ENCODE data around the gene CYP46A1.

CYP46A1 gene

DNA sequence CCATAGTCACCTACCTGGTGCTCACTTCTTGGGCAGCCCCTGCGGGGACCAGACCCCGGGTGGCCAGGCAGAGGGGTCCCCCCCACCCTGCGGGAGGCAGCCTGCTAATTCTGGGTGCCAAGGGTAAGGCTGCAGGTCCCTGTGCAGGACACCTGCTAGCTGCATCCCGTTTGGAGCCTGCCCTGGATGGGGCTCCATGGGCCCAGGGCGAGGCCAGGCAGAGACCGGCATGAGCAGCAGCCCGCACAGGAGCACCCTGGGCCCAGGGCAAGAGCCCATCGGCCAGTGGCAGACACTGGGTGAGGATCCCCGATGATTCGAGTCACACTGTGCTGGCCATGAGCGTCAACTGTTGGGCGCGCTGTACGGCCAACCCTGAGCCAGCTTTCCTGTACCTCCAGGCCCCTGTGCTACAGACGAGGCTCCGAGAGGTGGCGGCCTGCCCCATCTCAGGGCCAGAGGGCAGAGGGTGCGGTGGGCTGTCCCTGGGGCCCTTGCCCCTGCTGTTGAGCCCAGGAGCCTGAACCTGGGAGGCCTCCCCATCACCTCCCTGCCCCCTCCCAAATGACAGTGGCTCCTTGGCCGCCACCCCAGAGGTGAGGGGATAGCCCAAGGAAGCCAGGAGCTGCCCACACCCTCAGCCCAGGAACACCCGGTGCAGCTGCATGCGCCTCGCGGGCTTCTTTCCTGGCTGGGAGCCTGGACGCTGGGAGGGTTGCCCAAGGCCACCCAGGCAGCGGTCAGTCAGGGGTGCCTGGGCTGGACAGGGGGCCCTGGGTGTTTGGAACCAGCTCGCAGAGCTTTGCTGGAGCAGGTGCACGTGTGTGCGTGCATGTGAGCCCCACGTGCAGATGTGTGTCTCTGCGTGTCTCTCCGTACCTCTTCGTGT lies 47.7 kb downstream of the CYP46A1 start:
- Histone ChIP-seq H3K4me1 (ENCODE audit: control insufficient read depth, insufficient read depth, low read length, poor library complexity, severe bottlenecking) (peaks cover 1% of the 10 kb centered on the region), H3K9me3 (ENCODE audit: control insufficient read depth, low read length) (no peaks in the 10 kb centered on the region), H3K27ac (ENCODE audit: low read depth, low read length, severe bottlenecking) (no peak overlapping the region), H3K36me3 (ENCODE audit: control insufficient read depth, insufficient read depth, low read length) (no peaks in the 10 kb centered on the region), H3K4me3 (ENCODE audit: extremely low read depth, insufficient read depth, low read length, poor library complexity, severe bottlenecking) (no peak overlapping the region)
- WGBS, 2 experiments (ENCODE audit: insufficient coverage in 2 of 2): 90 to 95% methylated on average over 26 to 29 of the region's 32 CpGs

DNA sequence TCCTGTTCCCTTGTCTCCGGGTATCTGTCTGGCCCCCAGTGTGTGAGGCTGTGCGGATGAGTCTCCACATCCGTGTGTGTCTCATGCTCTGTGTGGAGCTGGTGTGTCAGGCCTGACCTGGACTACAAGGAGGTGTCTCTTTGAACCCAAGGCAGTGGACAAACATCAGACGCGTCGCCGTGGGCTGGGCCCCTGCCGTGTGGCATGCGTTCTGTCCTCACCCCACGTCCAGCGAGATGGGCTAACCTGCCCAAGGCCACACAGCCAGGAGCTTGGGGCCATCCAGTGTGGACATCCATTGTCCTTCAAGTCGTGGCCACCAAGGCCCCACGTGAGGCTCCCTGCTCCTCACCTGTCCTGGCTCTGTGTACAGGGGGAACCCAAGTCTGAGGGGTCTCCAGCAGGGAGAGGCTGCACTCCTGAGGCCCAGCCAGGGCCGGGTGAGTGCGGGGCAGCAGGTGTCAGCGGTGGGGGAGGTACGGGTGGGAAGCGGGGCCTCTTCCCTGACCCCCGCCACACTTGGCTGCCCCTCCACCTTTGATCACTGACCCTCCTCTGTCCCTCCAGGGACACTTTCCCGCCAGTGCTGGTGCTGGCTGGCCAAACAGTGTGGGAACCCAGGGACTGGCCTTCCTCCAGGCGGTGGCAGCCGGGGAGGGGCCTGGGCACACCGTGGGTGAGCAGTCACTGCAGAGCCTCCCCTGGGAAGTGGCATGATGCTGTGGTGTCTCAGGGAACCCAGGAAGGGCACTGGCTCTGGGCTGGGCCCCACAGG lies 48.5 kb downstream of the CYP46A1 start:
- Histone ChIP-seq H3K4me3 (ENCODE audit: extremely low read depth, insufficient read depth, low read length, poor library complexity, severe bottlenecking) (no peak overlapping the region), H3K36me3 (ENCODE audit: control insufficient read depth, insufficient read depth, low read length) (no peaks in the 10 kb centered on the region), H3K4me1 (ENCODE audit: control insufficient read depth, insufficient read depth, low read length, poor library complexity, severe bottlenecking) (peaks cover 7% of the 10 kb centered on the region), H3K9me3 (ENCODE audit: control insufficient read depth, low read length) (no peaks in the 10 kb centered on the region), H3K27ac (ENCODE audit: low read depth, low read length, severe bottlenecking) (no peak overlapping the region)
- WGBS, 2 experiments (ENCODE audit: insufficient coverage in 2 of 2): 91 to 95% methylated on average over 21 to 23 of the region's 23 CpGs

DNA sequence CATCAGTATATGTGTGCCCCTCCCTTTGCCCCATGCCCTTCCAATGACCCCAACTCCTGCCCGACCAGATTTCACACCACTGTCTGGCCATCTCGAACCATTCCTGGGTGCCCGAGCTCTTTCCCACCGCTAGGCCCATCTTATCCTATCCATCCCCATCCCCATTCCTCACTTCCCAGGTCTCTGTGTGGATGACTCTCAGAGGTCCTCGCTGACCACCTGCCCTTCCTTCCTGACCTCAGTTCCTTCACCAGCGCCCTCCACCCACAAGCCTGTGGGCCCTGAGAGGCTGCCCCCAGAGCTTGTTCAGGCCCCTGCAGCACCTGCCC lies 49.1 kb downstream of the CYP46A1 start:
- H3K27ac ChIP-seq (ENCODE audit: low read depth, low read length, severe bottlenecking): no peak overlapping the region
- no peak overlapping the region for H3K4me3 ChIP-seq (ENCODE audit: extremely low read depth, insufficient read depth, low read length, poor library complexity, severe bottlenecking)
- peaks cover 7% of the 10 kb centered on the region for H3K4me1 ChIP-seq (ENCODE audit: control insufficient read depth, insufficient read depth, low read length, poor library complexity, severe bottlenecking)
- H3K9me3 ChIP-seq (ENCODE audit: control insufficient read depth, low read length): no peaks in the 10 kb centered on the region
- no peaks in the 10 kb centered on the region for H3K36me3 ChIP-seq (ENCODE audit: control insufficient read depth, insufficient read depth, low read length)
- WGBS, 2 experiments (ENCODE audit: insufficient coverage in 2 of 2): 83 to 94% methylated on average over 5 to 6 of the region's 6 CpGs

DNA sequence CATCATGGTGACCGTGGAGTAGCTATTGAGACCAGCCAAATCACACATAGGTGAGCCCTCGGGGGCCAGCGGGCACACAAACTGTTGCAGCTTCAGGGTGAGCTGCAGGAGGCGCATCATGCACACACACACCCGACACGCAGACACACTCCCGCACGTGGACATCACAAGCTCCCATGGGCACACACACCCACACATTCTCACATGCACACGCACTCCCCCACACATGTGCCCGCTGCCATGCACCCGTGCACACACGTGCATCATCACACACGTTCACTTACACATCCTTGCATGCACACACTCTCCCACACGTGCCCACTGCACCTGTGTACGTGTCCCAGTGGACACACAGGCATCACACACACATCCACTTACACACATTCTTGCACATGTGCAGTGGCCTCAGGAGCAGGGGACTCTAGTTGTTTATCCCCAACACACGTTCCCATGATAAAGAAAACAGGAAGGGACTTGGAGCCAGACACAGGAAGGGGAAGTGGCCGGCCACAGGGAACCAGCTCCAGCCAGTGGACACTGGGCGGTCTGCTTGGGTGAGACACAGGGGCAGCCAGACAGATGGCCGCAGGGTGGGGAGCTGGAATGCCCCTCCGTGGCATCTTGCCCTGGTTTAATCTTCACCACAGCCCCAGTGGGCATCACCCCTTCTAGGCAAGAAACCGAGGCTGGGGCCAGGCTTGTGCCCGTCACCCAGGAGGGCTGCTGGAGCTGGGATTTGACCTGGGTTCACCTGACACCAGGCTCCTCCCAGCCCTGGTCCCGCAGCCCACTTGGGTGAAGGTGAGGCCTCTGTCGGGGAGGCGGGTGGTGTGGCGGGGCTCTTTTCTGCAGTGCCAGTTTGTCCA lies 49.7 kb downstream of the CYP46A1 start:
- Histone ChIP-seq H3K36me3 (ENCODE audit: control insufficient read depth, insufficient read depth, low read length) (no peaks in the 10 kb centered on the region), H3K4me3 (ENCODE audit: extremely low read depth, insufficient read depth, low read length, poor library complexity, severe bottlenecking) (no peak overlapping the region), H3K4me1 (ENCODE audit: control insufficient read depth, insufficient read depth, low read length, poor library complexity, severe bottlenecking) (peaks cover 7% of the 10 kb centered on the region), H3K27ac (ENCODE audit: low read depth, low read length, severe bottlenecking) (no peak overlapping the region), H3K9me3 (ENCODE audit: control insufficient read depth, low read length) (no peaks in the 10 kb centered on the region)
- 93 to 94% methylated on average over 18 to 25 of the region's 26 CpGs for WGBS, 2 experiments (ENCODE audit: insufficient coverage in 2 of 2)

DNA sequence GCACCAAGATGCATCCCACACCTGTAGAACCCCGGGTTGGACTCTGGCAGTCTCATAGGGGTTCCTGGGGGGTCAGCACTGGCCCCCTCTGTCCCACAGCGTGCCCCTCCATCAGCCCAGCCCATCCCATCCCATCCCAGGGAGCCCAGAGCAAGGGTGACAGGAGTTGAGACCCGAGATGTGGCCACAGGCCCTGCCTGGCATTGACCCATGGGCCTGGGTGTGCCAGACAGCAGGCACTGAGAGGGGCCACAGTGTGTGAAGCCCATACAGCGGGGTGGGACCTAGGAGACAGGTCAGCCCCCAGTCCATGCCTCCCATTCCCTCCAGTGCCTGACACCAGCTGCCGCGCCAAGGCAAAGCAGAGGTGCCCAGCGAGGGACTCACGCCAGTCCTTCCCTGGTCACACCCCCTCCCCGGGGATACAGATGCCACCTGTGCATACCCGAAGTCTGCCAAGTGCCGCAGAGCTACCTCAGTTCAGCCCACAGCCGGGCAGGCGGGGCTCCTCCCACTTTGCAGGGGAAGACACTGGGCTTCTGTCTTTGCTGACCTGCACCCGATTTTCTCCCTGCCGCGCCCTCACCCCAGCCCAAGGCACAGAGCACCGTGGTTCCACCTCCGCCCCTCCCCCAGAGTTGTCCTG lies 50.4 kb downstream of the CYP46A1 start:
- no peak overlapping the region for H3K27ac ChIP-seq (ENCODE audit: low read depth, low read length, severe bottlenecking)
- no peak overlapping the region for H3K4me3 ChIP-seq (ENCODE audit: extremely low read depth, insufficient read depth, low read length, poor library complexity, severe bottlenecking)
- H3K36me3 ChIP-seq (ENCODE audit: control insufficient read depth, insufficient read depth, low read length): no peaks in the 10 kb centered on the region
- 92 to 97% methylated on average over 10 to 14 of the region's 18 CpGs for WGBS, 2 experiments (ENCODE audit: insufficient coverage in 2 of 2)
- no peaks in the 10 kb centered on the region for H3K9me3 ChIP-seq (ENCODE audit: control insufficient read depth, low read length)
- H3K4me1 ChIP-seq (ENCODE audit: control insufficient read depth, insufficient read depth, low read length, poor library complexity, severe bottlenecking): peaks cover 7% of the 10 kb centered on the region

DNA sequence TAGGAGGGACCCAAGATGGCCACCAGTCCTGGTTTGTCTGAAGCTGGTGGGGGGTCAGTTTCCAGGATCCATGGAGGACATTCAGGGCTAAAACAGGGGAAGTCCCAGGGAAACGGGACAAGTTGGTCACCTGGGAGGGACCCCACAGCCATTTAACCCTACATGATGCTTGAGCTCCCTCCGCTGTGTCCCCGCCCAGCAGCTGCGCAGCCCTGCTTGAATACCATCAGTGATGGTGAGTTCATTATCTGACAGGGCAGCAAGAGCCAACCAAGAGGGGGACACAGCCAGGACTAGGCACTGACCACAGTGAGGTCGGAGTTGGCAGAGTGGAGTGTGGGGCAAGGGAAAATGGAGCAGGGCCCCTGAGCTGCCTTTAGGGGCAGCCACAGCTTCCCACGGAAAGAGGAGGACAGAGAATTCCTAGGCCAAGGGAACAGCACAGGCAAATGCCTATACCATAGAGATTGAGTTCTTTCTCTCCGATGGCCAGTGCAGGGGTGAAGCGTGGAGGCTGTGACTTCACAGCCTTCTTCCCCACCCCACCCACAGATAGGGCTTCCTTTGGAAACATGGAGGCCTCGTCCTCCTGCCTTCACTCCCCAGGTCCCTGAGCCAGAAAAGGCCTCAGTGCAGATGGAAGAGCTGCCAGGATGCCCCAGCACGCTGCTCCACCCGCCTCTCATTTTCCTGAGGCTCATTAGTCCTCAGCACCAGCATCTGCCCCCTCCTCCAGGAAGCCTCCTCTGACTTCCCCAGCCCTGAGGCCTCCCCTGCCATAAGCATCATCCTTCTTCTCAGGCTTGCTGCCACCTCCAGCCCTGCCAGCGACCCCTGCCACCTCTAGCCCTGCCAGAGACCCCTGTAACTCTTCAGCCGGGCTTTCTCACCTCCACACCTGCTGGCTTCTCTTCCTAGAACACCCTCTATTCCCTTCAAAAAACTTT lies 51.4 kb downstream of the CYP46A1 start:
- 87 to 93% methylated on average over 11 to 12 of the region's 13 CpGs for WGBS, 2 experiments (ENCODE audit: insufficient coverage in 2 of 2)
- Histone ChIP-seq H3K27ac (ENCODE audit: low read depth, low read length, severe bottlenecking) (no peak overlapping the region), H3K4me3 (ENCODE audit: extremely low read depth, insufficient read depth, low read length, poor library complexity, severe bottlenecking) (no peak overlapping the region), H3K4me1 (ENCODE audit: control insufficient read depth, insufficient read depth, low read length, poor library complexity, severe bottlenecking) (peaks cover 7% of the 10 kb centered on the region), H3K36me3 (ENCODE audit: control insufficient read depth, insufficient read depth, low read length) (no peaks in the 10 kb centered on the region), H3K9me3 (ENCODE audit: control insufficient read depth, low read length) (no peaks in the 10 kb centered on the region)

DNA sequence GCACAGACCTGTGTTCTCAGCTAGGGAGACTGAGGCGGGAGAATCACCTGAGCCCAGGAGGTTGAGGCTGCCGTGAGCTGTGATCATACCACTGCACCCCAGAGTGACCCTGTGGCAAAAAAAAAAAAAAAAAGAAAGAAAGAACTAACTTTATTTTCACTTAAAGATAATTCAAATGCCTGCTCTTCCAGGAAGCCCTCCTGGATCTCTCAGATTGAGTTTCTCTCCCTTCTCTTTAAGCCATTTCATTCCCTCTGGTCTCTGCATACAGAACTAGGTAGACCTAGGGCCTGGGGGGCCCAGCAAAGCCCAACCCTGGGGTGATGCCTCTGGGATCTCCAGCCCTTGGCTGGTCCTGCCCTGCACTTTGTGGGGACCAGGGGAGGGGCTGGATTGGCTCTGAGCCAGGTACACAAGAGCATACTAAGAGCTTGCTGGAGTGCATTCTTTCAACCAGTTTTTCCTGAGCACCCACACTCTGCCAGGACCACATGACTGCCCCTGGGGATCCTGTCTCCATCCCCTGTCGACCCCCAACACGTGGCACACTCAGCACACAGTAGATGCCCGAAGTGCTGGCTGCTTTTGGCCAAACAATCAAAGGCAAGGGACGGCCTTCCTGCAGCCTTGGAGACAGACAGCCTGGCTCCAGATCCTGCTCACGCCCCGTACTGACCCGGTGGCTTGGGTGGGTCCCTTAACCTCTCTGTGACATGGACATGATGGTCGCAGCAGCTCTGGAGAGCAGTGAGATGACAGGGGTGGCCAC lies 52.7 kb downstream of the CYP46A1 start:
- Histone ChIP-seq H3K27ac (ENCODE audit: low read depth, low read length, severe bottlenecking) (no peak overlapping the region), H3K4me1 (ENCODE audit: control insufficient read depth, insufficient read depth, low read length, poor library complexity, severe bottlenecking) (peaks cover 7% of the 10 kb centered on the region), H3K9me3 (ENCODE audit: control insufficient read depth, low read length) (no peaks in the 10 kb centered on the region), H3K4me3 (ENCODE audit: extremely low read depth, insufficient read depth, low read length, poor library complexity, severe bottlenecking) (no peak overlapping the region), H3K36me3 (ENCODE audit: control insufficient read depth, insufficient read depth, low read length) (no peaks in the 10 kb centered on the region)
- 84 to 88% methylated on average over 6 to 8 of the region's 10 CpGs for WGBS, 2 experiments (ENCODE audit: insufficient coverage in 2 of 2)

DNA sequence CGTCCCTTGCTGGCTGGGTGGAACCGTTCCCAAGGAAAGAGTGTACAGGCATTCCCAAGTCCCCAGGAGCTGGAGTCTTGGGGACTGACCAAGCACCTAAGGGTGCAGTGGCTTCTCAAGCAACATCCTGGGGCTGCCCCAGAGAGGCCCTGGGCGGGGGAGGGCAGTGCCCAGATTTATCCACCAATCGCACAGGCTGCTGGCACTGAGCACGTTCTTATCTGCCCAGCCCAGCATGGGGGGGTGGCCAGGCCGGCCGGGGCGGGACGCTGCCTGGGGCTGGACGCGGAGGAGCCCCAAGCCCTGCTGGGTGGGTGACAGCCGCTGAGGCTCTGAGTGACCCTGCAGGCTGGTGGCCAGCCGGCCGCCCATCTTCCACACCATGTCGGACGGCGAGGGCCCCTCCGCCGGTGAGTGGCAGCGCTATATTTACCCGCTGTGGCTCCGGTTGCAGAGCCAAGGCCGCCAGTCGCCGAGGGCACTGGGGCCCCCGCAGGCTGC lies 53.4 kb downstream of the CYP46A1 start:
- H3K9me3 ChIP-seq (ENCODE audit: control insufficient read depth, low read length): no peaks in the 10 kb centered on the region
- H3K36me3 ChIP-seq (ENCODE audit: control insufficient read depth, insufficient read depth, low read length): no peaks in the 10 kb centered on the region
- H3K4me3 ChIP-seq (ENCODE audit: extremely low read depth, insufficient read depth, low read length, poor library complexity, severe bottlenecking): no peak overlapping the region
- WGBS, 2 experiments (ENCODE audit: insufficient coverage in 2 of 2): 83 to 91% methylated on average over 16 to 24 of the region's 26 CpGs
- H3K27ac ChIP-seq (ENCODE audit: low read depth, low read length, severe bottlenecking): no peak overlapping the region
- peaks cover 7% of the 10 kb centered on the region for H3K4me1 ChIP-seq (ENCODE audit: control insufficient read depth, insufficient read depth, low read length, poor library complexity, severe bottlenecking)

Measured in mesodermal cell (in vitro differentiated cells).